Testis (tissue), 3 donors: ENCODE results near the gene NBAS. TPM values are rescaled to one million over a fixed set of nuclear protein-coding genes. Genes with fewer than 3 reads are reported as not detected.

ENCODE experiments used
- DNase-seq: peaks from one replicate; pipeline ENCODE4 v3.0.0-alpha.2; 2019
- H3K27ac ChIP-seq, 2 donors: fragments of 200-600 bp; sonication (generic); one replicate each; pipeline ENCODE4 v1.5.1; 2019
- H3K27me3 ChIP-seq: fragments of 200-600 bp; sonication (generic); one replicate; pipeline ENCODE4 v1.5.1; 2019
- H3K36me3 ChIP-seq: fragments of 200-600 bp; sonication (generic); one replicate; pipeline ENCODE4 v1.5.1; 2017; ENCODE audit warnings: low read depth; ENCODE audit errors: missing control alignments
- H3K4me1 ChIP-seq: fragments of 200-600 bp; sonication (generic); one replicate; pipeline ENCODE4 v1.5.1; 2019
- H3K4me3 ChIP-seq, 2 donors: fragments of 200-600 bp; sonication (generic); one replicate each; pipeline ENCODE4 v1.5.1; 2017 to 2019
- H3K9me3 ChIP-seq: fragments of 200-600 bp; sonication (generic); one replicate; pipeline ENCODE4 v1.5.1; 2017
- CTCF ChIP-seq, 3 experiments: fragments of 450-650 bp in 2 of 3; fragments of 200-600 bp in 1 of 3; sonication (generic) in 1 of 3; IDR thresholded peaks; one replicate each; pipeline ENCODE4 v1.5.1; 2016 to 2019; ENCODE audit warnings: antibody characterized with exemption in 3 of 3, mild to moderate bottlenecking in 2 of 3, moderate library complexity in 1 of 3
- POLR2A ChIP-seq: fragments of 450-650 bp; IDR thresholded peaks from one replicate; pipeline ENCODE4 v1.6.1; 2017; ENCODE audit warnings: antibody characterized with exemption, mild to moderate bottlenecking, moderate library complexity
- WGBS, 2 donors: methylation state at CpG; one replicate each; pipeline ENCODE4 v1.1.5; 2018; 5-methylcytosine and 5-hydroxymethylcytosine counted together
- intact Hi-C: fragments of 100-400 bp; cut with DNase I; formaldehyde crosslinking; loops from one replicate; pipeline ENCODE4 v1.15.1; 2023; ENCODE audit warnings: low total_unique reads
- polyA plus RNA-seq: library from polyadenylated mRNA; stranded (reverse); fragments of 350-450 nt; fragmentation: Illumina TruSeq; extraction: RNeasy Lipid Tissue Mini Kit (QIAGEN cat#74804); gene quantifications from one replicate; pipeline ENCODE4 v1.2.3, GENCODE V29; 2014; ENCODE audit warnings: low read depth, low replicate concordance; ENCODE audit not compliant: insufficient read depth
- total RNA-seq, 2 donors: library from RNA; depleted of rRNA; stranded (reverse); fragments of >200 nt; gene quantifications; one replicate each; pipeline ENCODE4 v1.2.3, GENCODE V29; 2016

Gene NBAS
- total and polyA plus RNA-seq, 3 donors from 2014 or later: 75.8 to 84.2 (median 79.7) TPM

- TF ChIP-seq CTCF (IDR thresholded peaks at IDR 0.05): no peak
- no peak for TF ChIP-seq POLR2A
These were observed 43.3 kb downstream of the NBAS start for GRCh38 chr2:15517793-15518192.

GRCh38 chr2:15511686-15512085 is 49.4 kb downstream of the NBAS start:
- Histone ChIP-seq H3K27me3 (no peaks in the 10 kb centered on the region), H3K9me3 (no peaks in the 10 kb centered on the region), H3K27ac (no peak overlapping the region), H3K4me1 (no peaks in the 10 kb centered on the region), H3K4me3 (no peak overlapping the region), H3K36me3 (no peaks in the 10 kb centered on the region)
- intact Hi-C loops: no loop called here
- 87 to 97% methylated on average over 1 of the region's 1 CpG for WGBS, 2 donors
- no peak for DNase-seq
- TF ChIP-seq POLR2A (no peak), CTCF (IDR thresholded peaks at IDR 0.05) (no peak)

More at GRCh38 chr2:15517793-15518192, 43.3 kb downstream of the NBAS start:
- DNase-seq: no peak
- intact Hi-C loops: no loop called here
- Histone ChIP-seq H3K27ac (no peak overlapping the region), H3K4me1 (no peaks in the 10 kb centered on the region), H3K9me3 (no peaks in the 10 kb centered on the region), H3K36me3 (no peaks in the 10 kb centered on the region), H3K4me3 (no peak overlapping the region), H3K27me3 (no peaks in the 10 kb centered on the region)
- WGBS, 2 donors: 83 to 86% methylated on average over 2 of the region's 2 CpGs

GRCh38 chr2:15510552-15510951 is 50.6 kb downstream of the NBAS start:
- Histone ChIP-seq H3K36me3 (no peaks in the 10 kb centered on the region), H3K9me3 (no peaks in the 10 kb centered on the region), H3K27ac (no peak overlapping the region), H3K4me1 (no peaks in the 10 kb centered on the region), H3K4me3 (no peak overlapping the region), H3K27me3 (no peaks in the 10 kb centered on the region)
- 89 to 97% methylated on average over 1 of the region's 1 CpG for WGBS, 2 donors
- intact Hi-C loops: no loop called here
- no peak for DNase-seq
- TF ChIP-seq CTCF (IDR thresholded peaks at IDR 0.05): no peak
- no peak for TF ChIP-seq POLR2A

- Histone ChIP-seq H3K27ac (no peak overlapping the region), H3K36me3 (no peaks in the 10 kb centered on the region), H3K27me3 (no peaks in the 10 kb centered on the region), H3K4me1 (no peaks in the 10 kb centered on the region), H3K9me3 (no peaks in the 10 kb centered on the region), H3K4me3 (no peak overlapping the region)
- intact Hi-C loops: no loop called here
- DNase-seq: no peak
- TF ChIP-seq CTCF (IDR thresholded peaks at IDR 0.05): no peak
- no peak for TF ChIP-seq POLR2A
- 92 to 96% methylated on average over 3 of the region's 3 CpGs for WGBS, 2 donors
These were observed 51.0 kb downstream of the NBAS start for GRCh38 chr2:15510131-15510530.

- H3K9me3 ChIP-seq: no peaks in the 10 kb centered on the region
- intact Hi-C loops: no loop called here
- TF ChIP-seq POLR2A: no peak
- TF ChIP-seq CTCF (IDR thresholded peaks at IDR 0.05): no peak
- no peaks in the 10 kb centered on the region for H3K4me1 ChIP-seq
- 91 to 92% methylated on average over 3 of the region's 3 CpGs for WGBS, 2 donors
- H3K27ac ChIP-seq: no peak overlapping the region
- no peak overlapping the region for H3K4me3 ChIP-seq
- DNase-seq: no peak
- no peaks in the 10 kb centered on the region for H3K36me3 ChIP-seq
- no peaks in the 10 kb centered on the region for H3K27me3 ChIP-seq
These were observed 53.4 kb downstream of the NBAS start for GRCh38 chr2:15507697-15508096.
